CD4-positive, alpha-beta T cell (primary cell): ENCODE results near the gene PARD3B. TPM values are rescaled to one million over a fixed set of nuclear protein-coding genes. Genes with fewer than 3 reads are reported as not detected.

Experiments
- ATAC-seq: fragments of 200-7000 bp; cut with Tn5 transposase; one replicate; pipeline ENCODE4 v1.10.0; 2022; ENCODE audit warnings: mild to moderate bottlenecking; ENCODE audit not compliant: poor library complexity
- CTCF ChIA-PET: fragments of 350-600 bp; sonication (Branson Sonifier 250); formaldehyde crosslinking; loops from one replicate; lab custom pipeline; 2021; ENCODE audit warnings: antibody characterized with exemption, inconsistent platforms; lab: Charles Lee
- POLR2A ChIA-PET: fragments of 350-600 bp; sonication (Branson Sonifier 250); formaldehyde crosslinking; loops from one replicate; lab custom pipeline; 2021; ENCODE audit warnings: antibody characterized with exemption, inconsistent platforms; lab: Charles Lee
- DNase-seq, 14 experiments: peaks; one replicate each; pipeline ENCODE4 v3.0.0-alpha.2; 2013 to 2020; ENCODE audit warnings: mixed read lengths in 2 of 14
- H3K27ac ChIP-seq, 2 donors: one replicate each; pipeline versions ENCODE4 v1.5.1 to v1.7.0; 2013; ENCODE audit warnings: low read length in 2 of 2, low read depth in 1 of 2, mild to moderate bottlenecking in 1 of 2
- H3K27me3 ChIP-seq, 2 experiments: 1 replicate in 1 of 2; 2 replicates in 1 of 2; pipeline versions ENCODE4 v1.6.1 to v1.7.0; 2013; ENCODE audit warnings: low read length in 2 of 2, control low read depth in 1 of 2, mild to moderate bottlenecking in 1 of 2, moderate library complexity in 1 of 2; ENCODE audit not compliant: insufficient read depth in 2 of 2, control insufficient read depth in 1 of 2
- H3K36me3 ChIP-seq: one replicate; pipeline ENCODE4 v1.6.1; 2013; ENCODE audit warnings: low read length, control low read depth; ENCODE audit not compliant: insufficient read depth
- H3K4me1 ChIP-seq: one replicate; pipeline ENCODE4 v1.6.1; 2013; ENCODE audit warnings: low read length, control low read depth; ENCODE audit not compliant: insufficient read depth
- H3K4me3 ChIP-seq: one replicate; pipeline ENCODE4 v1.5.1; 2013; ENCODE audit warnings: mild to moderate bottlenecking, low read length, moderate library complexity
- H3K9me3 ChIP-seq, 2 experiments: 1 replicate in 1 of 2; 2 replicates in 1 of 2; pipeline versions ENCODE4 v1.6.1 to v1.7.0; 2013; ENCODE audit warnings: low read length in 2 of 2, mild to moderate bottlenecking in 2 of 2, control low read depth in 1 of 2, moderate library complexity in 1 of 2; ENCODE audit not compliant: control insufficient read depth in 1 of 2, insufficient read depth in 1 of 2
- H3K27ac Mint-ChIP-seq: one replicate; pipeline ENCODE4 v1.8.0; 2020; ENCODE audit warnings: mixed read lengths
- H3K27me3 Mint-ChIP-seq: one replicate; pipeline ENCODE4 v1.8.0; 2021; ENCODE audit warnings: mixed read lengths
- H3K36me3 Mint-ChIP-seq: one replicate; pipeline ENCODE4 v1.8.0; 2021; ENCODE audit warnings: low read depth, mixed read lengths
- H3K4me1 Mint-ChIP-seq: one replicate; pipeline ENCODE4 v1.8.0; 2021; ENCODE audit warnings: low read depth, mixed read lengths
- H3K4me3 Mint-ChIP-seq: one replicate; pipeline ENCODE4 v1.8.0; 2020; ENCODE audit warnings: mild to moderate bottlenecking, mixed read lengths
- H3K9me3 Mint-ChIP-seq: one replicate; pipeline ENCODE4 v1.8.0; 2020; ENCODE audit warnings: mixed read lengths
- intact Hi-C, 2 experiments: fragments of 100-400 bp; cut with DNase I in 1 of 2; cut with micrococcal nuclease in 1 of 2; formaldehyde crosslinking; loops; one replicate each; pipeline versions ENCODE4 v1.15.1 to v1.9.0; 2023 to 2025; cut with DNase I, micrococcal nuclease
- total RNA-seq, 174 experiments: library from RNA in 2 of 174; stranded (reverse) in 2 of 174; gene quantifications; one replicate each; pipeline ENCODE4 v1.2.3 and lab custom pipeline; 2021 to 2026
- TF ChIP-seq, protein P1 (sequence below): fragments of 200-600 bp; IDR thresholded peaks from one replicate; pipeline ENCODE4 v1.8.0; 2022; ENCODE audit warnings: antibody characterized with exemption, mild to moderate bottlenecking

Gene PARD3B
- total RNA-seq, 2 experiments from 2014 or later, result 0.87 to 1.9 TPM

GRCh38 chr2:205524656-205525055, 979.4 kb downstream of the PARD3B start:
- no peaks in the 10 kb centered on the region for H3K36me3 ChIP-seq
- no peaks in the 10 kb centered on the region for H3K27me3 ChIP-seq
- H3K27ac Mint-ChIP-seq, result no peak overlapping the region
- H3K4me1 Mint-ChIP-seq, result peaks cover 7% of the 10 kb centered on the region
- no peak for ATAC-seq
- H3K9me3 ChIP-seq, result peaks cover 0 to 3% of the 10 kb centered on the region in 2 experiments
- H3K4me1 ChIP-seq, result no peaks in the 10 kb centered on the region
- no peaks in the 10 kb centered on the region for H3K27me3 Mint-ChIP-seq
- TF ChIP-seq, protein P1, sequence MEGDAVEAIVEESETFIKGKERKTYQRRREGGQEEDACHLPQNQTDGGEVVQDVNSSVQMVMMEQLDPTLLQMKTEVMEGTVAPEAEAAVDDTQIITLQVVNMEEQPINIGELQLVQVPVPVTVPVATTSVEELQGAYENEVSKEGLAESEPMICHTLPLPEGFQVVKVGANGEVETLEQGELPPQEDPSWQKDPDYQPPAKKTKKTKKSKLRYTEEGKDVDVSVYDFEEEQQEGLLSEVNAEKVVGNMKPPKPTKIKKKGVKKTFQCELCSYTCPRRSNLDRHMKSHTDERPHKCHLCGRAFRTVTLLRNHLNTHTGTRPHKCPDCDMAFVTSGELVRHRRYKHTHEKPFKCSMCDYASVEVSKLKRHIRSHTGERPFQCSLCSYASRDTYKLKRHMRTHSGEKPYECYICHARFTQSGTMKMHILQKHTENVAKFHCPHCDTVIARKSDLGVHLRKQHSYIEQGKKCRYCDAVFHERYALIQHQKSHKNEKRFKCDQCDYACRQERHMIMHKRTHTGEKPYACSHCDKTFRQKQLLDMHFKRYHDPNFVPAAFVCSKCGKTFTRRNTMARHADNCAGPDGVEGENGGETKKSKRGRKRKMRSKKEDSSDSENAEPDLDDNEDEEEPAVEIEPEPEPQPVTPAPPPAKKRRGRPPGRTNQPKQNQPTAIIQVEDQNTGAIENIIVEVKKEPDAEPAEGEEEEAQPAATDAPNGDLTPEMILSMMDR, result no peak
- intact Hi-C loops, result no loop called here
- ChIA-PET CTCF (no interaction called here), POLR2A (no interaction called here)
- no peak for DNase-seq
- H3K9me3 Mint-ChIP-seq, result no peaks in the 10 kb centered on the region
- no peaks in the 10 kb centered on the region for H3K36me3 Mint-ChIP-seq
- H3K4me3 ChIP-seq, result no peak overlapping the region
- no peak overlapping the region for H3K4me3 Mint-ChIP-seq
- no peak overlapping the region for H3K27ac ChIP-seq

DNA sequence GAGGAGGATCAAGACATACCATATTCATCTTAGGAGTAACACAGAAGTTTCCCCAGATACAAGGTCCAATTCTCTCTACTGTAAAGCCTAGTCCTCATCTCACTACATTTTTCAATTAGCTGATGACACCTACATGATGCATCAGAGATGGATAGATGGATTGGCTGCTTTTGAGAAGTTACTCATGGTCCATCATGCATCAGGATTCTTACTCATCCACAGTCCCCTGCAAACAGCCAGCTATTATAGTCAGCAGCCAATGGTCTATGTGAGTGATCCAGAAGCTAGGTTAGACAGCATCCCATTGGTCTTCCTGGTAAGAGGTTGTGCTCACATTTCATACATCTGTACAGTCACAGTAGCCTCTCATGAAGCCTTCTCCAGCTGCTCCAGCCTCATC, 982.5 kb downstream of the PARD3B start:
- no peak overlapping the region for H3K4me3 ChIP-seq
- H3K9me3 ChIP-seq, result no peaks in the 10 kb centered on the region
- Mint-ChIP-seq H3K4me1 (peaks cover 7% of the 10 kb centered on the region), H3K9me3 (no peaks in the 10 kb centered on the region), H3K36me3 (no peaks in the 10 kb centered on the region), H3K27me3 (peaks cover 6% of the 10 kb centered on the region), H3K27ac (no peak overlapping the region), H3K4me3 (no peak overlapping the region)
- no peak for DNase-seq
- no peak overlapping the region for H3K27ac ChIP-seq
- ATAC-seq, result no peak
- no peaks in the 10 kb centered on the region for H3K27me3 ChIP-seq
- H3K4me1 ChIP-seq, result no peaks in the 10 kb centered on the region
- TF ChIP-seq, protein P1, result no peak
- intact Hi-C loops, result no loop called here
- no peaks in the 10 kb centered on the region for H3K36me3 ChIP-seq
- ChIA-PET POLR2A (no interaction called here), CTCF (no interaction called here)

GRCh38 chr2:205531072-205531471, 985.8 kb downstream of the PARD3B start:
- Histone ChIP-seq H3K9me3 (no peaks in the 10 kb centered on the region), H3K27ac (no peak overlapping the region), H3K4me3 (no peak overlapping the region), H3K36me3 (no peaks in the 10 kb centered on the region), H3K4me1 (no peaks in the 10 kb centered on the region), H3K27me3 (no peaks in the 10 kb centered on the region)
- Mint-ChIP-seq H3K4me3 (no peak overlapping the region), H3K4me1 (peaks cover 7% of the 10 kb centered on the region), H3K36me3 (no peaks in the 10 kb centered on the region), H3K9me3 (no peaks in the 10 kb centered on the region), H3K27ac (no peak overlapping the region), H3K27me3 (peaks cover 13% of the 10 kb centered on the region)
- CTCF ChIA-PET, result no interaction called here
- DNase-seq, result no peak
- intact Hi-C loops, result no loop called here
- POLR2A ChIA-PET, result no interaction called here
- TF ChIP-seq, protein P1, result no peak
- ATAC-seq, result no peak
